Tibial nerve (tissue), 3 donors: ENCODE data around the gene RUVBL1.

Experiments
- POLR2A ChIP-seq, 2 donors: fragments of 450-650 bp; IDR thresholded peaks; one replicate each; pipeline ENCODE4 v1.6.1; 2017; ENCODE audit warnings: antibody characterized with exemption in 2 of 2, mild to moderate bottlenecking in 2 of 2, moderate library complexity in 2 of 2
- TF ChIP-seq, protein P1 (sequence below), 5 experiments: fragments of 200-600 bp in 3 of 5; fragments of 450-650 bp in 2 of 5; sonication (generic) in 3 of 5; IDR thresholded peaks; one replicate each; pipeline ENCODE4 v1.5.1; 2016 to 2019; ENCODE audit warnings: antibody characterized with exemption in 5 of 5, mild to moderate bottlenecking in 3 of 5, moderate library complexity in 2 of 5

DNA sequence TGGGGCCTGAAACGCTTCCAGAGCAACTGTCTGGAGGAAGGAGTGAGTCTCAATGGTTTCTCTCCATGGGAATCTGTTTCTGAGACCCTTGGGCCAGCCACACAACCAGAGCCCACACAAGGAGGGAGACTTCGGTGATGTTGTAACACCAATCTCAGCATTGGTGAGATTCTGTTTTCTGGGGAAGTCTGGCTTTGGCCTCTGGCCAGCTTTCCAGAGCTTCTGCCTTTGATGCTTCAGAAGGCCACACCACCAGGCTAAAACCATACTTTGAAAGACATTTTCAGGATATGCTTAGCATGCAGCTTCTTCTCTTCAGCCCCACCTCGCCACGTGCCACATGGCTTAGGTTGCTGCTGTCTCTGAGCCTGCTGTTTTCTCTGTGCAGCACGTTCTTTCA is 26.0 kb upstream of the RUVBL1 start:
- TF ChIP-seq POLR2A (IDR thresholded peaks at IDR 0.05), result no peak
- TF ChIP-seq, protein P1, sequence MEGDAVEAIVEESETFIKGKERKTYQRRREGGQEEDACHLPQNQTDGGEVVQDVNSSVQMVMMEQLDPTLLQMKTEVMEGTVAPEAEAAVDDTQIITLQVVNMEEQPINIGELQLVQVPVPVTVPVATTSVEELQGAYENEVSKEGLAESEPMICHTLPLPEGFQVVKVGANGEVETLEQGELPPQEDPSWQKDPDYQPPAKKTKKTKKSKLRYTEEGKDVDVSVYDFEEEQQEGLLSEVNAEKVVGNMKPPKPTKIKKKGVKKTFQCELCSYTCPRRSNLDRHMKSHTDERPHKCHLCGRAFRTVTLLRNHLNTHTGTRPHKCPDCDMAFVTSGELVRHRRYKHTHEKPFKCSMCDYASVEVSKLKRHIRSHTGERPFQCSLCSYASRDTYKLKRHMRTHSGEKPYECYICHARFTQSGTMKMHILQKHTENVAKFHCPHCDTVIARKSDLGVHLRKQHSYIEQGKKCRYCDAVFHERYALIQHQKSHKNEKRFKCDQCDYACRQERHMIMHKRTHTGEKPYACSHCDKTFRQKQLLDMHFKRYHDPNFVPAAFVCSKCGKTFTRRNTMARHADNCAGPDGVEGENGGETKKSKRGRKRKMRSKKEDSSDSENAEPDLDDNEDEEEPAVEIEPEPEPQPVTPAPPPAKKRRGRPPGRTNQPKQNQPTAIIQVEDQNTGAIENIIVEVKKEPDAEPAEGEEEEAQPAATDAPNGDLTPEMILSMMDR (IDR thresholded peaks at IDR 0.05), result no peak
